Kidney glomerular epithelial cell (primary cell): ENCODE results near the gene TMEM248.
"Not testable (repeated sequence)": the region's sequence is repeated elsewhere in the genome, so short reads cannot be mapped to it uniquely, and the experiment has no call there.

Source experiments
- DNase-seq: peaks from one replicate; lab custom pipeline; 2025; lab: John Stamatoyannopoulos, UW

TMEM248 gene

GRCh38 chr7:67000601-67001258 lies 79.7 kb downstream of the TMEM248 start:
- peak; percentile 36 for DNase-seq

DNA sequence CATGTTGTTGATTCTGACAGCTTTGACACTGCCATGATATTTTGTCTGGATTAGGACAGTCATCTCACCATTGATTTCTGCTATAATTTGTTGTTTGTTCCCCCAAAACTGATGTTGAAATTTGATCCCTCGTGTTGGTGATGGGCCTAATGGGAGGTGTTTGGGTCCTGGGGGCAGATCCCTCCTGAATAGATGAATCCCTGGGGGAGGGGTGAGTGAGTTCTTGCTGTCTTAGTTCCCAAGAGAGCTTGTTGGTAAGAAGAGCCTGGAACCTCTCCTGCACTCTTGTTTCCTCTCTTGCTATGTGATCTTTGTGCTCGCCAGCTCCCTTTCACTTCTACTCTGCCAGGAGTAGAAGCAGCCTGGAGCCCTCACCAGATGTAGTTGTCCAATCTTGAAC lies 83.1 kb downstream of the TMEM248 start:
- not testable (repeated sequence) for DNase-seq

GRCh38 chr7:67006965-67007364 lies 85.9 kb downstream of the TMEM248 start:
- no peak for DNase-seq
